ENCODE results near the gene SEPTIN7.
"Not testable (repeated sequence)": the region's sequence is repeated elsewhere in the genome, so short reads cannot be mapped to it uniquely, and the experiment has no call there.

Gene SEPTIN7

GRCh38 chr7:35800718-35801391 lies at the start of gene SEPTIN7:
SEPTIN7 (plus strand) TSS chr7:35801057; CDS start chr7:35801210, 153 bp downstream.
- DNase-seq (ENCODE audit: low spot score), result peak; percentile 100

GRCh38 chr7:35752742-35753141 lies 48.1 kb upstream of the SEPTIN7 start:
- no peak for DNase-seq (ENCODE audit: low spot score)

- no peak for DNase-seq (ENCODE audit: low spot score)
Measured at GRCh38 chr7:35753761-35754603, 46.9 kb upstream of the SEPTIN7 start.

- no peak for DNase-seq (ENCODE audit: low spot score)
Measured at GRCh38 chr7:35754741-35755140, 46.1 kb upstream of the SEPTIN7 start.

- DNase-seq (ENCODE audit: low spot score), result no peak
Measured at GRCh38 chr7:35755711-35756110, 45.1 kb upstream of the SEPTIN7 start.

GRCh38 chr7:35756453-35756852 lies 44.4 kb upstream of the SEPTIN7 start:
- DNase-seq (ENCODE audit: low spot score), result not testable (repeated sequence)

GRCh38 chr7:35757574-35757973 lies 43.3 kb upstream of the SEPTIN7 start:
- no peak for DNase-seq (ENCODE audit: low spot score)

GRCh38 chr7:35758421-35758820 lies 42.4 kb upstream of the SEPTIN7 start:
- no peak for DNase-seq (ENCODE audit: low spot score)

GRCh38 chr7:35760143-35760745 lies 40.6 kb upstream of the SEPTIN7 start:
- no peak for DNase-seq (ENCODE audit: low spot score)

- DNase-seq (ENCODE audit: low spot score), result no peak
Measured at GRCh38 chr7:35761871-35762677, 38.8 kb upstream of the SEPTIN7 start.

GRCh38 chr7:35762781-35763180 lies 38.1 kb upstream of the SEPTIN7 start:
- no peak for DNase-seq (ENCODE audit: low spot score)

- DNase-seq (ENCODE audit: low spot score), result no peak
Measured at GRCh38 chr7:35768346-35768745, 32.5 kb upstream of the SEPTIN7 start.

- DNase-seq (ENCODE audit: low spot score), result no peak
Measured at GRCh38 chr7:35771776-35772175, 29.1 kb upstream of the SEPTIN7 start.

- no peak for DNase-seq (ENCODE audit: low spot score)
Measured at GRCh38 chr7:35773994-35774393, 26.9 kb upstream of the SEPTIN7 start.

- DNase-seq (ENCODE audit: low spot score), result no peak
Measured at GRCh38 chr7:35776686-35777085, 24.2 kb upstream of the SEPTIN7 start.

- DNase-seq (ENCODE audit: low spot score), result no peak
Measured at GRCh38 chr7:35777121-35777520, 23.7 kb upstream of the SEPTIN7 start.

- no peak for DNase-seq (ENCODE audit: low spot score)
Measured at GRCh38 chr7:35780070-35780469, 20.8 kb upstream of the SEPTIN7 start.

- DNase-seq (ENCODE audit: low spot score), result no peak
Measured at GRCh38 chr7:35781200-35781701, 19.6 kb upstream of the SEPTIN7 start.

- DNase-seq (ENCODE audit: low spot score), result no peak
Measured at GRCh38 chr7:35781767-35782515, 18.9 kb upstream of the SEPTIN7 start.

GRCh38 chr7:35784332-35784731 lies 16.5 kb upstream of the SEPTIN7 start:
- no peak for DNase-seq (ENCODE audit: low spot score)

GRCh38 chr7:35785250-35785649 lies 15.6 kb upstream of the SEPTIN7 start:
- DNase-seq (ENCODE audit: low spot score), result no peak

All from LoVo (cell line).